Hepatic stellate cell (primary cell): ENCODE results near the gene MEI1.

Source experiments
- DNase-seq: peaks from one replicate; pipeline ENCODE4 v3.0.0; 2011; ENCODE audit warnings: low spot score

MEI1 gene

DNA sequence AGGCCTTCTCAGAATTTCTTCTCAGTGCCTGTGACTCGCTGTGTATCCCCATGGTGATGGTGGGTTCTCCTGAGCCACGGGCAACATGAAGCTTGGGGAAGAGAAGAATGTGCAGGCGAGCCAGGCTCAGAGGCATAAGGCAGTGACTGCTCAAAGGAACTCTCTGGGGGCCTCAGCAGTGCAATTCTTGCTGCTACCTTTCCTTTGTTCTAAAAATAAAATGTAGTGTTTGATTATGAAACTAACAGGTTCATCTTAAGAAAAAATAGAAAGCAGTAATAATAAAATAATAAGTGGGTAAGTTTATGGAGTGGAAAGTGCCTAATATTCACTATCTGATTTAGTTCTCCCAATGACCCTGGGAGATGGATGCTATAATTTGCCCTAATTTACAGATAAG, 46.7 kb downstream of the MEI1 start:
- DNase-seq = no peak

DNA sequence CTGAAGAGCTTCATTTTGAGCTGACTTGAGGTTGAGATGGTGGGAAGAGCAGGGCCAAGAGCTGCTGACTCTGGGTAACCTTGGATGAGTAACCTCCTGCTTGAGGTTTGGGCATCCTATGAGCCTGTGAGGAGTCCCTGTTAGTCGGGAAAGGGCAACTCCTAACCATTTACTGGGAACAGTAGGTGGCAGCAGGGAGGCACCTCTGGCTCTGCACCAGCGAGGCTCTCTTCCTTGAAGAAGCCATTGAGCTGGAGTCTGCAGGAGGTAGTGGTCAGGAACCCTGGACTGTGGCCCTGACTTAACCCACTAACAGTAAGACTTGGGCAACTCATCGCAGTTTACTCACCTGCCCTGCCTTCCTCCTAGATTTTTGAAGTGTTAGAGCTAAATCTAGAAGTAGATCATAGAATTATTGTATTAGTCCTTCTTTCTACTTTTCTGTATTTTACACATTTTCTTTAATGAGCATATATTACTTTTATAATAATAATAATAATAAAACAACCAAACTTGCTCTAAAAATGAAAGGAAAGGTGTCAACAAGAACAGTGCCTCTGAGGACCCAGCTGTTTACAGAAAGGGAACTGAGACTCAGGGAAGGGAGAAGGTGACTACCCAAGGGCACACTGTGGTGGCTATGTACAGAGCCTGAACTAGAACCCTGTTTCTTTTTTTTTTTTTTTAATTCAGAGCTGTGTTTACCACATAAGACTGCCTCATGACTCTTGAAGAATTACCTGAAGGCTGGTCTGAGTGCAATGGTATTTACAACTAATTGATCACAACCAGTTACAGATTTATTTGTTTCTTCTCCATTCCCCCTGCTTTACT, 47.5 kb downstream of the MEI1 start:
- DNase-seq = peak; percentile 76

DNA sequence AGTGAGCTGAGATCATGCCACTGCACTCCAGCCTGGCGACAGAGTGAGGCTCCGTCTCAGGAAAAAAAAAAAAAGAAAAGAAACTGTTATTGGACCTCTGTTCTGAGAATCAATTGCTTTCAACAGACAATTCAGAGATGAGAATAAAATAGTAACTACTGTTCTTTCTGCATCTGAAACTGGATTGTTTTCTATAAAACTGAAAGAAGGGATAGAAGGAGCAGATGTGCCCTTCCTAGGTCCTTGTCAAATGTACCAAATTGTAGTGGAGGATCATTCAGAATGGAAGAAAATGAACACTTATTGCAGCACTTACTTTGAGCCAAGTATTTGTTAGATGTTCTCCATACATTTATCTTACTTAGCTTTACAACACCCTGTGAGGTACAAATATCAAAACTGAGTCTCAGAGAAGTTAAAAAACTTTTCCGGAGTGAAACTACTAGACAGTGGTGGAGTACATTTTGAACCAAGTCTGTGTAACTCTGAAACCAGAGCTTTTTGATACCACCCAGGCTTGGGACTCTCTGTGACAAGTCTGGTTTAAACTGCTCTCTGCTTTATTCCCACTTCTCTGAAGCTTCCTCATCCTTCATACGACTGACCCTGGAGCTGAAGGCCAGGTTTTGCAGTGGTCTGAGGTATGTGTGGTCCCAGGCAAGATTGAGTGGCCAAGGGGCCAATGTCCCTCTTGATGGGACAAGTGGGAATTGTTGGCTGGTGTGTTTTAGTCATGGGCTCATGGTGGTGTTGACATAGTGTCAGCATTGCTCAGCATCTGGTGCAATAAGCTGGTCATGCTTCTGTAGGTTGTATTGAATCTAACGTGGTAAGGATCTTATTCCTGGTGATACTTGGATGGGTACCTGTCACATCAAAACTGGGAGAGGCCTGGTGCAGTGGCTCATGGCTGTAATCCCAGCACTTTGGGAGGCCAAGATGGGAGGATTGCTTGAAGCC, 53.0 kb downstream of the MEI1 start:
- DNase-seq = no peak

DNA sequence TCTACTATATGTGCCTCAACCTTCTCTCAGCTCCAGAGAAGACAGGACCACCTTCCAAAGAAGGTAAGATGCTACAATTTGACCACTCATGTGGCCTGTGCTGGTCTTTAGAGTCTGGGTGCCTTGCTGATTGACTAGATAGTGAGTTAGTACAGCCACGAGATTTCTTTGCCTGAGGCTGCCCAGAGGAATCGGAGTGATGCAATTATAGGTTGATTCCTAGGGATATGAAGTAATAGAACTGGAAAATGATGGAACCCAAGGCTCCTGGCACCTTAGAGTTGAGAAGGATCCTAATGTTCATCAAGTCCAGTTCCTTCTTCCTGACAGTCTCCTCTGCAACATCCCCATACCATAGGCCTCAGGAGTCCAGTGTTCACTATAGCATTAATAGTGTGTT, 54.7 kb downstream of the MEI1 start:
- DNase-seq = no peak

DNA sequence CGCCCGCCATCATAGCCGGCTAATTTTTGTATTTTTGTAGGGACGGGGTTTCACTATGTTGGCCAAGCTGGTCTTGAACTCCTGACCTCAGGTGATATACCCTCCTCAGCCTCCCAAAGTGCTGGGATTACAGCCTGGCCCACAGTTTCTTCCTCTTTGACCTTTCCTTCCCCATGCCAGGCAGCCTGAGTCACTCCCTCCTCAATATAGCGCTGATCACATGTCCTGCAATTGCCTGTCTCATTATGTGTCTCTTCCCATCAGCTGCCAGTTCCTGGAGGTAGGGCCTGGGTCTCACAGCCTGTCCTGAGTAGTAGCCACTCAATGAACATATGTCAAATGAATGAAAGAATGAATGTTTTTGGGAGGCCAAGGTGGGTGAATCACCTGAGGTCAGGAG, 58.2 kb downstream of the MEI1 start:
- DNase-seq = no peak

DNA sequence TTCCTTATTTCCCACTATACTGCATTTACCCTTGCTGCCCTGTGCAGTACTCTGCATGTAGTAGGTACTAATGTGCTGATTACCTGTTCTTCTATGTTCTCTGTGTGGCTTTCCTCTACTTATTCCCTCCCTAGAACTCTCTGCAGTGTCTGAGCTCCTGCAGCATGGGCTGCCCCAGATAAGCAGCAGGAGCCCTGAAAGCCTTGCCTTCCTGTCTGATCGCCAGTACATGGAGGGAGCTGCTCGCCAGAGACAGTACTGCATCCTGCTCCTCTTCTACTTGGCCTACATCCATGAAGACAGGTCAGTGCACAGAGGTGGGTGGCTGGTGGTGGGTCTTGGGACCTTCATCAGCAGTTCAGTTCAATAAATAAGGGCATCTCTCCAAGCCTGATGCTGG, 58.9 kb downstream of the MEI1 start:
- DNase-seq = no peak

DNA sequence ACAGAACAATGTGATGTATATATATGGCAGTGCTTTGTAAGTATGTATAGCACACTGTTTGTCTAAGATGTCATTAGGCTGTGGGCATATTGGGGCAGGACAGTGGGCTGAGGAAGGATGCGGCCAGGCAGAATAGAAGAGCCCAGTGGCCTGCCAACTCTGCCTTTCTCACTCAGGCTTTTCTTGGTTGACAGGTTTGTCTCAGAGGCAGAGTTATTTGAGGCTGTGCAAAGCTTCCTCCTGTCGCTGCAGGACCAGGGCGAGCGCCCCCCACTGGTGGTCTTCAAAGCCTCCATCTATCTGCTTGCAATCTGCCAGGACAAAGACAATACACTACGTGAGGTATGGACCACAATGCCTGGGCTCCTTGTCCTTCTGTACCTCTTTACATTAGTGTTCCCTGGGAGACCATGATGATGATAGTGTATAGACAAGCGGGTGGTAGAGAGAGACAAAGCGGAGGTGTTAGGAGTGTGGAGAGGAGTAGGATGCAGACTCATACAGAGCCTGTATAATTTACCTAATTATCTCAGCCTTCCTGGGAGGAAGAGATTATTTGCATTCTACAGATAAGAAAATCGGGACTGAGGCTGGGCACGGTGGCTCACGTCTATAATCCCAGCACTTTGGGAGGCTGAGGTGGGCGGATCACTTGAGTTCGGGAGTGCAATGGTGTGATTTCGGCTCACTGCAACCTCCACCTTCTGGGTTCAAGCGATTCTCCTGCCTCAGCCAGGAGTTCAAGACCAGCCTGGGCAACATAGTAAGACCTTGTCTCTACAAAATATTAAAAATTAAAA, 63.9 kb downstream of the MEI1 start:
- DNase-seq = no peak

DNA sequence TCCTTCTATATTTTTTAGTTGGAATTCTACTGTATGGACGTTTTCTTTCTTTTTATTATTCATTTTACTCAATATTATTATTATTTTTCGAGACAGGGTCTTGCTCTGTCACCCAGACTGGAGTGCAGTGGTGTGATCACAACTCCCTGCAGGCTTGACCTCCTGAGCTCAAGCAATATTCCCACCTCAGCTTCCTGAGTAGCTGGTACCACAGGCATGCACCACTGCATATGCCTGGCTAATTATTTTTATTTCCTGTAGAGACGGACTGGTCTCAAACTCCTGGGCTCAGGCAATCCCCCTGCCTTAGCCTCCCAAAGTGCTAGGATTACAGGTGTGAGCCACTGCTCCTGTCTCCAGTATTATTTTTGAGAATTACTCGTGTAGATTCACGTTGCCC, 67.2 kb downstream of the MEI1 start:
- DNase-seq = no peak

DNA sequence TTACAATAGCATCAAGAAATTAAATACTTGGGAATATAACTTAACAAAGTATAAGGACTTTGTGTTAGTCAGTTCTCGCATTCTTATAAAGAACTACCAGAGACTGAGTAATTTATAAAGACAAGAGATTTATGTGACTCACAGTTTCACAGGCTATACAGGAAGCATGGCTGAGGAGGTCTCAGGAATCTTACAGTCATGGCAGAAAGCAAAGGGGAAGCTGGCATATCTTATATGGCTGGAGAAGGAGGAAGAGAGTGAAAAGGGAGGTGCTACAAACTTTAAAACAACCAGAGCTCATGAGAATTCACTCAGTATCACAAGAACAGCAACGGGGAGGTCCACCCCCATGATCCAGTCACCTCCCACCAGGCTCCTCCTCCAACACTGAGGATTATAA, 69.1 kb downstream of the MEI1 start:
- no peak for DNase-seq

DNA sequence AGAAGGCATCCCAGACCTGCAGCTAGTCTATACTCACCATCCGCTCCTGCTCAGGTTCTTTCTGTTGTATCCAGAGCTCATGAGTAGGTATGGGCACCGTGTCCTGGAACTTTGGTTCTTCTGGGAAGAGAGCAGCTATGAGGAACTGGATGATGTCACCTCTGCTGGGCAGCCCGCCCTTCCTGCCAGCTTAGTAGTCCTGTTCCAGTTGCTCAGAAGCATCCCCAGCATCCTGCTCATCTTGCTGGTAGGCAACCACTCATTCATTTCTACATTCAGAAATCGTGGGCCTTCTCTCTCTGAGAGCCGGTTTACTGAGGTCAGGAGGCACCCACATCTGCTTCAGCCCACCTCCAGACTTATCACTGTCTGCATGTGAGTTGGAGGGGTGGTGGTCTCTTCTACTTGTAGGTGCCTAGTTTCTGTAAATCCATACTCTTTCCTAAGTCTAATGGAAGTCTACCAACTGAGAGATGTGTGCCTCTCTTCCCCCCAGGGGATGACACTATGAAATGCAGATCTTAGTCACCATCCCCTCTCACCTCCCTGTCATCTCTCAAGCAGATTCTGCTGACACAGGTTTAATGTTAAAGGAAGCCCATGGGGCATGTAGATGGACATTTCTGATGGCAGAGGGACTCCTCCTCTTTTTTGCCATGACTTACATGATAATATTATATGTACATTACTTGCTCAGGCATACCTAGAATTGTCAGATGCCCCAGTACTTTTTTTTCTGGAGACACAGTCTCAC, 71.6 kb downstream of the MEI1 start:
- no peak for DNase-seq

DNA sequence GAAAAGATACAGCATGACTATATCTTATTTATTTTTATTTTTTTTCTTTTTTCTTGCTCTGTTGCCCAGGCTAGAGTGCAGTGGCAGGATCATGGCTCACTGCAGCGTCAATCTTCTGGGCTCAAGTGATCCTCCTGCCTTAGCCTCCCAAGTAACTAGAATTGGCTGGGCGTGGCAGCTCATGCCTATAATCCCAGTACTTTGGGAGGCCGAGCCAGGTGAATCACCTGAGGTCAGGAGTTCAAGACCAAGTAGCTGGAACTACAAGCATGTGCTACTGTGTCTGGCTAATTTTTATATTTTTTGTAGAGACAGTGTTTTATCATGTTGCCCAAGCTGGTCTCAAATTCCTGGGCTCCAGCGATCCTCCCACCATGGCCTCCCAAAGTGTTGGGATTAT, 72.9 kb downstream of the MEI1 start:
- no peak for DNase-seq

DNA sequence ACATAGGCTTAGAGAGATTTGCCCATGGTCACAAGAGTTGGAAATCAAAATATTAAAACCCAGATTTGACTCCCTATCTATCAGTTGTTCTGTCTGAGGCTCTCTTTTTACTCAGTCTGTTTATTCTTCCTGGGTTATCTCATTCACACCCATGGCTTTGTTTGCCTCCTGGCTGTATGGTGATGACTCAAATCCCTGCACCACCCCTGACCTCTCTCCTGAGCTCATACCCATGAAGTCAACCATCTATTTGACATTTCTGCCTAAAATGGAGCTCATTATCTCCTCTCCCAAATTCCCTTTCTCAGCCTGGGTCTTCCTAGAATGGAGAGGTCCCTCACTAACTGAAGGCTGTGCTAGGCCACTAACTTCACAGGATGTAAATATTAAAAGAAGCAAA, 73.3 kb downstream of the MEI1 start:
- DNase-seq = no peak

DNA sequence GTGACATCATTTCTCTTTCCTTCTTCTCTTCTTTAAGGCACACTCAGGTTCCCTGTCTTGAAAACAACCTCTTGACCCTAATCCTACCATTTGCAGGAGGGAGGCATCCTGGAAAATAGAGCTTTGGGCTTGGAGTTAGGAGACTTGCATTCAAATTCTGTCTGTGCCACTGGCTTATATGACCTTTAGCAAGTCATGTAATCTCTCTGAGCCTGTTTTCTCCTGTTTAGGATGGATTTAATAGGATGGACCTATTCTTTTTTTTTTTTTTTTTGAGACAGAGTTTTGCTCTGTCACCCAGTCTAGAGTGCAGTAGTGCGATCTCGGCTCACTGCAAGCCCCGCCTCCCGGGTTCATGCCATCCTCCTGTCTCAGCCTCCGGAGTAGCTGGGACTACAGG, 76.0 kb downstream of the MEI1 start:
- DNase-seq = no peak

DNA sequence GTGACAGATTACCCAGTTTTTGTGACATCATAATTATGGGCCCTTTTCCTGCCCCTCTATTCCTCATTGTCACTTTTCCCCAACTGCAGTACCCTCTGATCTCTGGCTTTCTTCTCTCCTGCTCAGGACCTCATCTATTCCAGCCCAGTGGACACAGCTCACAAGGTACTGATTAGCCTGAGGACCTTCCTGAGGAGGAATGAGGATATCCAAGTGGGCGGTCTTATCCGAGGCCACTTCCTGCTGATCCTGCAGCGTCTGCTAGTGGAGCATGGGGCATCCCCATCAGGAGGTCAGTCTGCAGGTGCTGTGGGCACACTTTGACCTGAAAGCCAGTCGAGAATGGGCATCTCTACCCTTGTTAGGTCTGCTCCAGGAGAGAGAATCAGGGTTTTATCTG, 76.7 kb downstream of the MEI1 start:
- DNase-seq = no peak

DNA sequence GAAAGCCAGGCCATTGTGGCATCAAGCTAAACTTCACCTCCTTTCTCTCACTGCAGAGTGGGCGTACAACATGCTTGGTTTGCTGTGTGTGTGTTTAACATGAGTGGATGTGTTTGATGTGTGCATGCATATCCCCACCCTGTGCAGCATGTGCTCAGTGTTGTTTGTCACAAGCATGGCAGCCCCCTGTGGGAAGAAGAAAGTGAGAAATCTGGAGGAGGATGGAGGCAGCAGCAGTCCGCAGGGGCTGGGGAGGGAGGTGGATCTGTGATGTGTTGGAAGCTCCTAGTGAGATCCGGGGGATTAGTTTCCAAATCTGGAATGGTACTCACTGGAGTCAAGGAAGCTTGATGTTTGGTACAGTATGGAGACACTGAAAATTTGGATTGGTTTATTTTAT, 77.1 kb downstream of the MEI1 start:
- no peak for DNase-seq

DNA sequence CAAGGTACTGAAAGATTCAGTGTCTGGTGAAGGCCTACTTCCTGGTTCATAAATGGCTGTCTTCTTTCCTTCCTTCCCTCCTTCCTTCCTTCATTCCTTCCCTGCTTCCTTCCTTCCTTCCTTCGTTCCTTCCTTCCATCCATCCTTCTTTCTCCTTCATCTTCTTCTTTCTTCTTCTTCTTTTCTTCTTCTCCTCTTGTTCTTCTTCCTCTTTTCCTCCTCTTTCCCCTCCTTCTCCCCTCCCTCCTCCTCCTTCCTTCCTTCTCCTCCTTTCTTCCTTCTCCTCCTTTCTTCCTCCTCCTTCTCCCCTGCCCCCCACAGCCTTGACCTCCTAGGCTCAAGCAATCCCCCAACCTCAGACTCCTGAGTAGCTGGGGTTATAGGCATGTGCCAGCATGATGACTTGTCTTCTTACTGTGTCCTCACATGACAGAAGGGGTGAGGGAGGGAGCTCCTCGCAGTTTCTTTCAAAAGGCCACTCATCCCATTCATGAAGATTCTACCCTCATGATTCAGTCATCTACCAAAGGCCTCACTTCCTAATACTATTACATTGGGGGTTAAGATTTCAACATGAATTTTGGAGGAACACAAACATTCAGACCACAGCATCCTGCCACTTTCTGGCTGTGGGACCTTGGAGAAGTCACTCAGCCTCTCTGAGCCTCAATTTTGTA, 78.6 kb downstream of the MEI1 start:
- DNase-seq = no peak

DNA sequence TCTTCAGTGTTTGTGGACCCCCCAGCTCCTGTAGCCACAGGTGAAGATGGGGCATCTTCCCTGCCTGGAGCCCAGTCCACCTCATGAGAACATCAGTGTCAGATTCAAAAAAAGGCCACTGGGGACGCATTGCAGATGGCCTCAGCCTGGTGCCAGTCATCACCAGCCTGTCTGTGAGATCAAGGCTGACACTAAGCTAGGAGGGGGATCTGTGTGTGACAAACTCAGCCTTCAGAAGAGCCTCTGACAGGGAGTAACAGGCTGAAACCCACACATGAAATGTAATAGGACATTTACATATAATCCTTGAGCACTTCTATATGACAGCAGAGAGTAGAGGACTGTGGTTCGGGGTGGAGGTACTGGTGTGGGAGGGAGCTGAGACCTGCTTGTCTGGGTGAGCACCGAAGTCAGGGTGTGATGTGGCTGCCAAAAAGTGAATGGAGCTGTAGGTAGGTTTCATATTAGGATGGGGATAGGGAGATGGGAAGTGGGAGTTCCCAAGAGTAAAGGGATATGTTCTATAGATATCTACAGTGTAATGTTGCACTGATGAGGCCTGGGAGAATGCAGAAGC, 80.7 kb downstream of the MEI1 start:
- DNase-seq = no peak

DNA sequence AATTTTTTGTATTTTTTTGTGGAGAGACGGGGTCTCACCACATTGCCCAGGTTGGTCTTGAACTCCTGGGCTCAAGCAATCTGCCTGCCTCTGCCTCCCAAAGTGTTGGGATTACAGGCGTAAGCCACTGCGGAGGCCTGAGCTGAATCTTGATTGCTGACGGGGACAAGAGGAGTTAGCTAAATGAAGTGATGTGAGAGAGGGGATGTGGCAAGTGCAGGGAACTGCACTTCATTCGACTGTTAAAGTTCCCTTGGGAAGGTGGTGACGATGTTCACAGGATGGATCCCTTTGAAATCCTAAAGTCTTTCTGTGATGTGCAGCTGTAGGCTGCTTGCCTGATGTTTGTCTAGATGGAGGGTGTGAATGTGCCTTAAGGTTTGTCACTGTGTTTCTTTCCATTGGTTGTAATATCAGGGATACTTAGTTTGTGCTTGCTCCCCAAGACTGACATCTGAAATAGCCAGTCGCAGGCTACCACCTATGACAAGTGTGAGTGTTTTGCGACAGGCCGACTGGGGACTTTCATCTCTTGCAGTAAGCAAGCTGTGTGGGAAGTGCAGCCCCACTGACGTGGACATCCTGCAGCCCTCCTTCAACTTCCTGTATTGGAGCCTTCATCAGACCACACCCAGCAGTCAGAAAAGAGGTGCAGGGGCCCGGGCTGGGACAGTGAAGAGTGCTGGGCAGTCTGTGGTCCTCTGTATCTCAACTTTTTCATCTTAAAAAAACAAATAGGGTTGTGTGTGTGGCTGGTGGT, 81.6 kb downstream of the MEI1 start:
- peak; percentile 34 for DNase-seq

DNA sequence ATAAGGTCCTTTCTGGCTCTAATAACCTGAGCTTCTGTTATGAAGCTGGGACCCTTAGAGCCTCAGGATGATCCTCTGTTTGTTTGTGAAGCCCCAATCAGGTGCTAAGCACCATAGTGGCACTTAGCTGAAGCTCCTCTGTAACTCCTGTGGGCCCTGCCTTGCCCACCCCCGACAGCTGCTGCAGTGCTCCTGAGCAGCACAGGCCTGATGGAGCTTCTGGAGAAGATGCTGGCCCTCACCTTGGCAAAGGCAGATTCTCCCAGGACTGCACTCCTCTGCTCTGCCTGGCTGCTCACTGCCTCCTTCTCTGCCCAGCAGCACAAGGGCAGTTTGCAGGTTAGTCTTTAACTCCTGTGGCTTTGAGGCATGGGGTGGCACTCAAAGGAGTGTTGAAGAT, 82.2 kb downstream of the MEI1 start:
- DNase-seq = no peak

DNA sequence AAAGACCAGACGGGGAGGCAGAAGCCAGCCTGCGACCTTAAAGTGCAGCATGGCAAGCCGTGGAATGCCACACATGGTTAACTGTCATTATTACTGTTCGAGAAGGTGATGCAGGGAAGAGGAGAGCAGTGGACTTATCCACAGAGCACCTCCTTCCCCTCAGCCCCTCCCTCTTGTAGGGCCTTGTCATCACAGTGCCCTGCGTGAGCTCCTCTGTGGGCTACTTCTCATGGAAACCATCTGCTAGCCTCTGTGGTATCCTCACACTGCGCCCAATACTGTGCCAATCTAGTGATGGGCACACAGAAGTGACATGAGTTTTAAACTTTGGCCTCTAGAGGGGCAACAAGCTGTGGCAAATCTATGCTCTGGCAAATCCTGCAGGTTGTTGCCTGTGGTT, 83.0 kb downstream of the MEI1 start:
- DNase-seq = no peak
